HCT116 (cell line): ENCODE results near the gene TSPYL6. TPM values are rescaled to one million over a fixed set of nuclear protein-coding genes. Genes with fewer than 3 reads are reported as not detected.

ENCODE experiments used
- ATAC-seq: fragments of 200-7000 bp; cut with Tn5 transposase; 2 replicates; pipeline ENCODE4 v1.9.1; 2020; ENCODE audit warnings: mild to moderate bottlenecking, moderate library complexity
- BruUV-seq: library from RNA; stranded (reverse); fragments of 400-500 nt; replicated peaks from 2 replicates; lab custom pipeline; 2021; lab: Mats Ljungman, UMichigan
- CTCF ChIA-PET: fragments of 300-600 bp; sonication (Branson Sonifier 250); formaldehyde crosslinking; loops from one replicate; lab custom pipeline; 2021; ENCODE audit warnings: antibody characterized with exemption; lab: Charles Lee
- POLR2A ChIA-PET: fragments of 300-600, 350-600 bp; sonication (Branson Sonifier 250); formaldehyde crosslinking; loops from one replicate; lab custom pipeline; 2021; ENCODE audit warnings: antibody characterized with exemption; lab: Charles Lee
- RAD21 ChIA-PET, 2 experiments: fragments of 300-600 bp; sonication (Branson Sonifier 250); formaldehyde crosslinking; loops; one replicate each; lab custom pipeline; 2023; ENCODE audit warnings: low total read pairs in 2 of 2; ENCODE audit not compliant: uncharacterized antibody in 2 of 2, unreplicated experiment in 2 of 2, low non-redundant PET in 1 of 2; lab: Charles Lee
- DNase-seq: peaks from one replicate; pipeline ENCODE4 v3.0.0-alpha.2; 2010; ENCODE audit warnings: low read depth, low spot score
- H2AFZ ChIP-seq: fragments of 200-600 bp; shearing (Covaris generic), sonication (generic); 2 replicates; pipeline ENCODE4 v1.6.1; 2017; ENCODE audit warnings: low read depth, mixed run types, mixed read lengths, antibody characterized with exemption, low read length; ENCODE audit not compliant: poor library complexity, severe bottlenecking
- H3K27ac ChIP-seq: 2 replicates; pipeline ENCODE4 v1.5.1; 2012; ENCODE audit warnings: low read depth, low read length
- H3K27me3 ChIP-seq: fragments of 200-600 bp; sonication (generic); 2 replicates; pipeline ENCODE4 v1.6.1; 2016; ENCODE audit warnings: mixed run types, low read length, mixed read lengths; ENCODE audit not compliant: insufficient read depth
- H3K36me3 ChIP-seq, 2 experiments: fragments of 200-500 bp in 1 of 2; fragments of 200-600 bp in 1 of 2; sonication (Bioruptor generic) in 1 of 2; sonication (generic) in 1 of 2; 2 replicates each; pipeline versions ENCODE4 v1.5.1 to v1.6.1; 2014 to 2016; ENCODE audit warnings: low read length in 2 of 2, inconsistent platforms in 1 of 2, mixed read lengths in 1 of 2, mixed run types in 1 of 2; ENCODE audit not compliant: insufficient read depth in 2 of 2, control insufficient read depth in 1 of 2
- H3K4me1 ChIP-seq, 2 experiments: fragments of 200-600 bp in 1 of 2; sonication (generic) in 1 of 2; 2 replicates each; pipeline versions ENCODE4 v1.5.1 to v1.6.1; 2012 to 2017; ENCODE audit warnings: low read length in 2 of 2, inconsistent platforms in 1 of 2, mild to moderate bottlenecking in 1 of 2, mixed read lengths in 1 of 2, mixed run types in 1 of 2, moderate library complexity in 1 of 2; ENCODE audit not compliant: insufficient read depth in 2 of 2, control insufficient read depth in 1 of 2
- H3K4me2 ChIP-seq: fragments of 200-600 bp; sonication (generic); 2 replicates; pipeline ENCODE4 v1.6.1; 2017; ENCODE audit warnings: mixed run types, low read length, mixed read lengths
- H3K4me3 ChIP-seq, 2 experiments: fragments of 200-600 bp in 1 of 2; sonication (generic) in 1 of 2; replicated peaks in 1 of 2; 2 replicates each; pipeline ENCODE4 v1.5.1; 2011 to 2016; ENCODE audit warnings: low read length in 2 of 2, control low read depth in 1 of 2, low read depth in 1 of 2, mild to moderate bottlenecking in 1 of 2, mixed read lengths in 1 of 2, mixed run types in 1 of 2
- H3K79me2 ChIP-seq: fragments of 200-600 bp; sonication (generic); 2 replicates; pipeline ENCODE4 v1.6.1; 2017; ENCODE audit warnings: mild to moderate bottlenecking, mixed run types, low read length, moderate library complexity, mixed read lengths; ENCODE audit not compliant: insufficient read depth
- H3K9ac ChIP-seq: fragments of 200-600 bp; sonication (generic); 2 replicates; pipeline ENCODE4 v1.6.1; 2016; ENCODE audit warnings: low read length, mixed read lengths
- H3K9me2 ChIP-seq: fragments of 200-600 bp; sonication (generic), shearing (Covaris generic); 2 replicates; pipeline ENCODE4 v1.6.1; 2017; ENCODE audit warnings: mixed run types, mild to moderate bottlenecking, moderate library complexity; ENCODE audit not compliant: insufficient read depth
- H3K9me3 ChIP-seq, 2 experiments: fragments of 200-500 bp in 1 of 2; fragments of 200-600 bp in 1 of 2; sonication (Bioruptor generic) in 1 of 2; sonication (generic) in 1 of 2; 2 replicates each; pipeline ENCODE4 v1.6.1; 2014 to 2017; ENCODE audit warnings: low read length in 2 of 2, mixed read lengths in 2 of 2, inconsistent platforms in 1 of 2, low read depth in 1 of 2, mild to moderate bottlenecking in 1 of 2, mixed run types in 1 of 2, moderate library complexity in 1 of 2; ENCODE audit not compliant: control insufficient read depth in 1 of 2, insufficient read depth in 1 of 2
- H4K20me1 ChIP-seq: fragments of 200-600 bp; sonication (generic), shearing (Covaris generic); 2 replicates; pipeline ENCODE4 v1.6.1; 2017; ENCODE audit warnings: mixed run types, mild to moderate bottlenecking, moderate library complexity; ENCODE audit not compliant: insufficient read depth
- CEBPB ChIP-seq: IDR thresholded peaks from 2 replicates; pipeline ENCODE4 v1.6.1; 2012; ENCODE audit warnings: low read depth
- CTCF ChIP-seq, 3 experiments: fragments of 200-600 bp in 1 of 3; sonication (generic) in 1 of 3; IDR thresholded peaks in 2 of 3; conservative IDR thresholded peaks in 1 of 3; 2 replicates each; pipeline ENCODE4 v1.5.1; 2012 to 2017; ENCODE audit warnings: low read depth in 2 of 3, low read length in 2 of 3, antibody characterized with exemption in 1 of 3, borderline replicate concordance in 1 of 3, control low read depth in 1 of 3, mild to moderate bottlenecking in 1 of 3, mixed read lengths in 1 of 3, mixed run types in 1 of 3, moderate library complexity in 1 of 3; ENCODE audit not compliant: insufficient read depth in 1 of 3
- EGR1 ChIP-seq: IDR thresholded peaks from 2 replicates; pipeline ENCODE4 v1.6.1; 2012; ENCODE audit warnings: low read depth
- ELF1 ChIP-seq: IDR thresholded peaks from 2 replicates; pipeline ENCODE4 v1.6.1; 2012; ENCODE audit warnings: low read depth, borderline replicate concordance
- EZH2 ChIP-seq: fragments of 200-600 bp; sonication (generic); IDR thresholded peaks from 2 replicates; pipeline ENCODE4 v1.6.1; 2017; ENCODE audit warnings: antibody characterized with exemption, mixed run types
- EZH2phosphoT487 ChIP-seq: fragments of 200-600 bp; IDR thresholded peaks from 2 replicates; pipeline ENCODE4 v1.6.1; 2018; ENCODE audit warnings: antibody characterized with exemption, borderline replicate concordance
- FOSL1 ChIP-seq: IDR thresholded peaks from 2 replicates; pipeline ENCODE4 v1.6.1; 2012; ENCODE audit warnings: low read depth
- JUND ChIP-seq: IDR thresholded peaks from 2 replicates; pipeline ENCODE4 v1.6.1; 2012
- POLR2AphosphoS5 ChIP-seq: IDR thresholded peaks from 2 replicates; pipeline ENCODE4 v1.6.1; 2011; ENCODE audit warnings: mild to moderate bottlenecking, low read depth, low read length, moderate library complexity
- RAD21 ChIP-seq: IDR thresholded peaks from 2 replicates; pipeline ENCODE4 v1.6.1; 2012; ENCODE audit warnings: low read depth, mild to moderate bottlenecking
- REST ChIP-seq: IDR thresholded peaks from 2 replicates; pipeline ENCODE4 v1.6.1; 2012; ENCODE audit warnings: low read depth
- SIN3A ChIP-seq: IDR thresholded peaks from 2 replicates; pipeline ENCODE4 v1.6.1; 2012; ENCODE audit warnings: low read depth
- SP1 ChIP-seq: IDR thresholded peaks from 2 replicates; pipeline ENCODE4 v1.6.1; 2012; ENCODE audit warnings: low read depth
- SRF ChIP-seq: IDR thresholded peaks from 2 replicates; pipeline ENCODE4 v1.6.1; 2012; ENCODE audit warnings: low read depth
- TCF7L2 ChIP-seq: IDR thresholded peaks from 2 replicates; pipeline ENCODE4 v1.7.0; 2011; ENCODE audit warnings: borderline replicate concordance, inconsistent platforms; ENCODE audit not compliant: insufficient read depth, insufficient read length; ENCODE audit errors: extremely low read depth
- YY1 ChIP-seq: IDR thresholded peaks from 2 replicates; pipeline ENCODE4 v1.6.1; 2011; ENCODE audit warnings: low read length, low read depth, moderate library complexity, mild to moderate bottlenecking; ENCODE audit not compliant: insufficient replicate concordance; ENCODE audit errors: extremely low read depth
- ZBTB33 ChIP-seq: IDR thresholded peaks from 2 replicates; pipeline ENCODE4 v1.6.1; 2011; ENCODE audit warnings: mild to moderate bottlenecking, low read length, moderate library complexity; ENCODE audit not compliant: insufficient replicate concordance; ENCODE audit errors: extremely low read depth
- ZFX ChIP-seq: fragments of 450-650 bp; IDR thresholded peaks from 2 replicates; pipeline ENCODE4 v1.6.1; 2017
- ZNF274 ChIP-seq: fragments of 200-500 bp; sonication (Bioruptor generic); IDR thresholded peaks from 2 replicates; pipeline ENCODE4 v1.6.1; 2014; ENCODE audit warnings: mild to moderate bottlenecking, low read depth, low read length, inconsistent platforms
- intact Hi-C: fragments of 100-400 bp; cut with micrococcal nuclease; formaldehyde crosslinking; loops from 2 replicates; pipeline ENCODE4 v1.10.0; 2022
- total RNA-seq: library from RNA; stranded (reverse); gene quantifications from one replicate; pipeline ENCODE4 v1.2.1, GENCODE V29; 2021; ENCODE audit not compliant: unreplicated experiment

TSPYL6 gene
- total RNA-seq, 1 experiment from 2014 or later = not detected

GRCh38 chr2:54207666-54208195, 48.3 kb downstream of the TSPYL6 start:
- BruUV-seq = no TSS peak
- ChIA-PET RAD21 (no interaction called here), CTCF (interaction anchor here (2.0 kb wide), 1 partner anchor 15 kb away, joined by 7 read pairs; no protein-coding TSS in a partner anchor), POLR2A (no interaction called here)
- Histone ChIP-seq H3K79me2 (no peaks in the 10 kb centered on the region), H3K9me2 (no peaks in the 10 kb centered on the region), H3K27ac (no peak overlapping the region), H3K27me3 (no peaks in the 10 kb centered on the region), H3K36me3 (no peaks in the 10 kb centered on the region), H3K4me2 (no peak overlapping the region), H4K20me1 (no peaks in the 10 kb centered on the region), H3K9ac (no peak overlapping the region), H2AFZ (no peak overlapping the region), H3K9me3 (no peaks in the 10 kb centered on the region), H3K4me1 (no peaks in the 10 kb centered on the region), H3K4me3 (no peak overlapping the region)
- DNase-seq = no peak
- intact Hi-C loops = no loop called here
- TF ChIP-seq CEBPB (no peak), ELF1 (no peak), EGR1 (no peak), JUND (no peak), EZH2phosphoT487 (no peak), RAD21 (no peak), FOSL1 (no peak), REST (no peak), POLR2AphosphoS5 (no peak), ZFX (no peak), ZBTB33 (no peak), EZH2 (no peak), CTCF (IDR thresholded peaks at IDR 0.05 in 2 of 3, conservative IDR thresholded peaks at IDR 0.05 in 1 of 3; ENCODE audit: borderline replicate concordance in 1 of 3, insufficient read depth in 1 of 3, low read depth in 2 of 3, low read length in 2 of 3) (no peak), TCF7L2 (no peak), SRF (no peak), ZNF274 (no peak), SIN3A (no peak), YY1 (no peak), SP1 (no peak)
- ATAC-seq = no peak
